Tibial nerve (tissue), 4 donors: ENCODE data around the gene GPX4.

ENCODE experiments used
- EP300 ChIP-seq, 2 donors: sonication (generic); formaldehyde crosslinking; IDR thresholded peaks; one replicate each; pipeline ENCODE4 v1.6.1; 2017; ENCODE audit warnings: antibody characterized with exemption in 2 of 2, mild to moderate bottlenecking in 1 of 2
- TF ChIP-seq, protein P1 (sequence below), 5 experiments: fragments of 200-600 bp in 3 of 5; fragments of 450-650 bp in 2 of 5; sonication (generic) in 3 of 5; IDR thresholded peaks; one replicate each; pipeline ENCODE4 v1.5.1; 2016 to 2019; ENCODE audit warnings: antibody characterized with exemption in 5 of 5, mild to moderate bottlenecking in 3 of 5, moderate library complexity in 2 of 5

DNA sequence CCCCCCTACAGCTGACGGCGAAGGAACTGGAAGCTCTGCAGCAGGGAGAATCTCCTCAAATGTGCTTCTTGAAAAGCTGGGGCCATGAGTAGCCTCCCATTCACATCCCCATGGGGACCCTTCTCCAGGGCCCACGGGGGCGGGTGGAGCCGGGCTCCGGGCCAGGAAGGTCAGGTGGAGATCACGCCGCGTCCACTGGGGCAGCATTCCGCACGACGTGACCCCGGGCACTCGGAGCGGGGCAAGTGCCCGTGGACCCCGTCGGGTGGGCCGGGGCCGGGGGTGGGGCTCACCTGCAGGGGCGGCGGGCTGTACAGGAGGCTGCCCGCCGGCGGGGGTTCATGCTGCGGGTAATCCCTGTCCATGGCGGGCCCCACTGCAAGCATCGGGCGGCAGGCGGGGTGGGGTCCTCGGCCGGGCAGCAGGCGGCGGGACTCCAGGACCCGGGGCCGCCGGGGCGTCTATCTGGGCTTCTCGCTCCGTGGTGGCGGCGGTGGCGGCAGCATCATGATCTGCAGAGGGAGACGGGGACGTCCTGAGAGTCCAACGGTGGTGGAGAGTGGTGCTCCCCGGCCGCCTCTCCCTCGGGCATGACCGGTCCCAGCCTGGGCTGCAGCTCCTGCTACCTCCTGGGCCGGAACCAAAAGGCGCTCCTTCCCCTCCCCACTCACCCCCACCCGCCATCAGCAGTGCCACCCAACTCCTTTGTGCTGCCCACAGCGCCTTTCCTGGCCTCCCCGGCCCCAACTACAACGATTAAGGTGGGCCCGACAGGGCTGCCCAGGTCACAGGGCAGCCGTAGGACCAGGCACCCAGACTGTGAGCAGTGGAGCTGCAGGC lies 50.3 kb downstream of the GPX4 start:
- TF ChIP-seq, protein P1, sequence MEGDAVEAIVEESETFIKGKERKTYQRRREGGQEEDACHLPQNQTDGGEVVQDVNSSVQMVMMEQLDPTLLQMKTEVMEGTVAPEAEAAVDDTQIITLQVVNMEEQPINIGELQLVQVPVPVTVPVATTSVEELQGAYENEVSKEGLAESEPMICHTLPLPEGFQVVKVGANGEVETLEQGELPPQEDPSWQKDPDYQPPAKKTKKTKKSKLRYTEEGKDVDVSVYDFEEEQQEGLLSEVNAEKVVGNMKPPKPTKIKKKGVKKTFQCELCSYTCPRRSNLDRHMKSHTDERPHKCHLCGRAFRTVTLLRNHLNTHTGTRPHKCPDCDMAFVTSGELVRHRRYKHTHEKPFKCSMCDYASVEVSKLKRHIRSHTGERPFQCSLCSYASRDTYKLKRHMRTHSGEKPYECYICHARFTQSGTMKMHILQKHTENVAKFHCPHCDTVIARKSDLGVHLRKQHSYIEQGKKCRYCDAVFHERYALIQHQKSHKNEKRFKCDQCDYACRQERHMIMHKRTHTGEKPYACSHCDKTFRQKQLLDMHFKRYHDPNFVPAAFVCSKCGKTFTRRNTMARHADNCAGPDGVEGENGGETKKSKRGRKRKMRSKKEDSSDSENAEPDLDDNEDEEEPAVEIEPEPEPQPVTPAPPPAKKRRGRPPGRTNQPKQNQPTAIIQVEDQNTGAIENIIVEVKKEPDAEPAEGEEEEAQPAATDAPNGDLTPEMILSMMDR (IDR thresholded peaks at IDR 0.05), result no peak
- TF ChIP-seq EP300 (IDR thresholded peaks at IDR 0.05), result no peak
